DND-41 (cell line): ENCODE data around the gene KSR1.

Experiments
- ATAC-seq: fragments of 200-7000 bp; cut with Tn5 transposase; 3 replicates; pipeline ENCODE4 v1.9.1; 2021; ENCODE audit warnings: low read depth; ENCODE audit not compliant: insufficient read depth
- DNase-seq: peaks from one replicate; pipeline ENCODE4 v3.0.0-alpha.2; 2020
- H2AFZ ChIP-seq: 2 replicates; pipeline ENCODE4 v1.6.0; 2012; ENCODE audit warnings: low read depth, low read length
- H3K27ac ChIP-seq: 2 replicates; pipeline ENCODE4 v1.5.1; 2012; ENCODE audit warnings: low read length, inconsistent platforms
- H3K27me3 ChIP-seq: fragments of 200-600 bp; sonication (generic); 2 replicates; pipeline ENCODE4 v1.6.0; 2012; ENCODE audit warnings: low read length, mild to moderate bottlenecking, inconsistent platforms; ENCODE audit not compliant: insufficient read depth, poor library complexity
- H3K36me3 ChIP-seq: 2 replicates; pipeline ENCODE4 v1.5.1; 2012; ENCODE audit warnings: low read length, inconsistent platforms; ENCODE audit not compliant: insufficient read depth
- H3K4me1 ChIP-seq: 2 replicates; pipeline ENCODE4 v1.5.1; 2012; ENCODE audit warnings: mild to moderate bottlenecking, low read length; ENCODE audit not compliant: insufficient read depth
- H3K4me2 ChIP-seq: 2 replicates; pipeline ENCODE4 v1.6.0; 2012; ENCODE audit warnings: mild to moderate bottlenecking, moderate library complexity, low read length, inconsistent platforms; ENCODE audit not compliant: insufficient read depth
- H3K4me3 ChIP-seq, 2 experiments: fragments of 200-600 bp in 1 of 2; shearing (Covaris generic) in 1 of 2; 2 replicates each; pipeline ENCODE4 v1.5.1; 2012 to 2016; ENCODE audit warnings: inconsistent platforms in 2 of 2, low read length in 2 of 2, mild to moderate bottlenecking in 2 of 2, low read depth in 1 of 2, moderate library complexity in 1 of 2
- H3K79me2 ChIP-seq: 2 replicates; pipeline ENCODE4 v1.6.0; 2012; ENCODE audit warnings: low read length, inconsistent platforms; ENCODE audit not compliant: insufficient read depth
- H3K9ac ChIP-seq: 2 replicates; pipeline ENCODE4 v1.6.0; 2012; ENCODE audit warnings: low read depth, mild to moderate bottlenecking, inconsistent platforms, low read length, moderate library complexity
- H3K9me3 ChIP-seq: 2 replicates; pipeline ENCODE4 v1.5.1; 2012; ENCODE audit warnings: low read length, moderate library complexity, mild to moderate bottlenecking, inconsistent platforms; ENCODE audit not compliant: insufficient read depth, severe bottlenecking
- H4K20me1 ChIP-seq: 2 replicates; pipeline ENCODE4 v1.6.0; 2012; ENCODE audit warnings: low read length; ENCODE audit not compliant: insufficient read depth
- EZH2 ChIP-seq: IDR thresholded peaks from 3 replicates; pipeline ENCODE4 v1.6.1; 2012; ENCODE audit warnings: borderline replicate concordance, low read depth, mild to moderate bottlenecking, moderate library complexity, low read length, inconsistent platforms; ENCODE audit not compliant: severe bottlenecking
- TF ChIP-seq, protein P1 (sequence below): IDR thresholded peaks from 2 replicates; pipeline ENCODE4 v1.5.1; 2012; ENCODE audit warnings: borderline replicate concordance, low read length, moderate library complexity, mild to moderate bottlenecking; ENCODE audit not compliant: poor library complexity, severe bottlenecking; ENCODE audit errors: extremely low read depth

Gene KSR1

DNA sequence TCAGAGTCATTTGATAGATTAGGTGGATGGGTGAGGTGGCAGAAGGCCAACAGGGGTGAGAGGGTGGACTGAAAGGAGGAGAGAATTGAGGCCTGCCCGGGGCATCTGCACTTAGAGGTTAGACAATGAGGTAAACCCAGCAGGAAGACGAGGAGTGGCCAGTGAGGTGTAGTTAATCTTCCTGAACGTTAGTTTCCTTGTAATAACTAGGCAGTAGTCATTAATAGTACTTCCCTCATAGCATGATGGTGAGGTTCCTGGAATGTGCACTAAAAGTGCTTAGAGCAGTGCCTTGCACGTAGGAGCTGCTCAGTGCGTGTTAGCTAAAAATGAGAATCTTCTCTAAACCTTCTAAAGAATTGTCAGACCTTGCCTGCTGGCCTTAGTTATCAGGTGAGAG, 13.5 kb upstream of the KSR1 start:
- no peaks in the 10 kb centered on the region for H3K9me3 ChIP-seq
- no peak for TF ChIP-seq EZH2
- TF ChIP-seq, protein P1, sequence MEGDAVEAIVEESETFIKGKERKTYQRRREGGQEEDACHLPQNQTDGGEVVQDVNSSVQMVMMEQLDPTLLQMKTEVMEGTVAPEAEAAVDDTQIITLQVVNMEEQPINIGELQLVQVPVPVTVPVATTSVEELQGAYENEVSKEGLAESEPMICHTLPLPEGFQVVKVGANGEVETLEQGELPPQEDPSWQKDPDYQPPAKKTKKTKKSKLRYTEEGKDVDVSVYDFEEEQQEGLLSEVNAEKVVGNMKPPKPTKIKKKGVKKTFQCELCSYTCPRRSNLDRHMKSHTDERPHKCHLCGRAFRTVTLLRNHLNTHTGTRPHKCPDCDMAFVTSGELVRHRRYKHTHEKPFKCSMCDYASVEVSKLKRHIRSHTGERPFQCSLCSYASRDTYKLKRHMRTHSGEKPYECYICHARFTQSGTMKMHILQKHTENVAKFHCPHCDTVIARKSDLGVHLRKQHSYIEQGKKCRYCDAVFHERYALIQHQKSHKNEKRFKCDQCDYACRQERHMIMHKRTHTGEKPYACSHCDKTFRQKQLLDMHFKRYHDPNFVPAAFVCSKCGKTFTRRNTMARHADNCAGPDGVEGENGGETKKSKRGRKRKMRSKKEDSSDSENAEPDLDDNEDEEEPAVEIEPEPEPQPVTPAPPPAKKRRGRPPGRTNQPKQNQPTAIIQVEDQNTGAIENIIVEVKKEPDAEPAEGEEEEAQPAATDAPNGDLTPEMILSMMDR: no peak
- DNase-seq (no peak), ATAC-seq (no peak)
- H3K4me2 ChIP-seq: no peak overlapping the region
- no peaks in the 10 kb centered on the region for H3K4me1 ChIP-seq
- H2AFZ ChIP-seq: no peak overlapping the region
- no peak overlapping the region for H3K27ac ChIP-seq
- no peaks in the 10 kb centered on the region for H3K27me3 ChIP-seq
- H3K9ac ChIP-seq: no peak overlapping the region
- H3K79me2 ChIP-seq: no peaks in the 10 kb centered on the region
- H4K20me1 ChIP-seq: no peaks in the 10 kb centered on the region
- H3K36me3 ChIP-seq: no peaks in the 10 kb centered on the region
- H3K4me3 ChIP-seq: no peak overlapping the region

DNA sequence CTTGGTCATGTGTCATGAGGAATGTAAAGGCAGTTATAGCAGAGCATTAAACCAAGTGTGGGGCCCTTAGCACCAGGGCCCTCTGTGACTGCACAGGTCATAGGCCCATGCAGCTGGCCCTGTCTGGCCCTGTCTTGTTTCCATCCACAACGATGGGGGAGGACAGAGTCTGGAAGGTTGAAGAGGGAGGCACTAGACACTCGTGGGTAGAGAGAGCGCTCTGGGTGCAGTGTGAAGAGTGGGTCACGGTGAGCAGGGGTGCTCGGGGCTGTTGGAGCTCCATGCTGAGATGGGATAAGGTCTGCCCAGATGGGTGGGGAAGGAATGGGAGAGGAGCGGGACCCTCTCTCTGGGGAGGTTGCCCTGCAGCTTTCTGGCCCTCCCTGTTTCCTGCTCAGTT, 12.8 kb upstream of the KSR1 start:
- Histone ChIP-seq H3K9ac (no peak overlapping the region), H3K4me1 (no peaks in the 10 kb centered on the region), H3K27me3 (no peaks in the 10 kb centered on the region), H3K79me2 (no peaks in the 10 kb centered on the region), H3K27ac (no peak overlapping the region), H3K4me2 (no peak overlapping the region), H3K9me3 (no peaks in the 10 kb centered on the region), H2AFZ (no peak overlapping the region), H4K20me1 (no peaks in the 10 kb centered on the region), H3K4me3 (no peak overlapping the region), H3K36me3 (no peaks in the 10 kb centered on the region)
- TF ChIP-seq EZH2: no peak
- TF ChIP-seq, protein P1: no peak
- DNase-seq (no peak), ATAC-seq (no peak)

DNA sequence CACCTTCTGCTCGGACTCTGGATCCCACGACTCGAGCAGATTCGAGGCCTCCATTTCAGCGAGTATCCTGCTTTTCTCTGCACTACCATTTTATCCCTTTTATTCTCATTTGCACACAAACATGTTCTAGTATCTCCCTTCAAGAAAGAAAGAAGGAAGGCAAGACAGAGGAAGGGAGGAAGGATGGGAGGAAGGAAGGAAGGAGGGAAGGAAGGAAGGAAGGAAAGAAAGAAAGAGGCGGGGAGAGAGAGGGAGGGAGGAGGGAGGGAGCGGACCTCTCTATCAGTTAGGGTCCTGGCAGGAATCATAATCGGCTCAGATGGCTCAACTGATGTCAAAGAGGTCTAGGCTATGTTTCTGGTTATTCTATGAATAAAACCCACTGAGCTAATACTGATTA, 10.3 kb upstream of the KSR1 start:
- H3K4me2 ChIP-seq: no peak overlapping the region
- ATAC-seq: no peak
- no peaks in the 10 kb centered on the region for H3K4me1 ChIP-seq
- H3K9me3 ChIP-seq: no peaks in the 10 kb centered on the region
- TF ChIP-seq, protein P1: no peak
- no peak for TF ChIP-seq EZH2
- H3K27me3 ChIP-seq: peaks cover 11% of the 10 kb centered on the region
- H3K9ac ChIP-seq: no peak overlapping the region
- no peaks in the 10 kb centered on the region for H3K79me2 ChIP-seq
- no peaks in the 10 kb centered on the region for H3K36me3 ChIP-seq
- no peak overlapping the region for H3K27ac ChIP-seq
- no peak overlapping the region for H3K4me3 ChIP-seq
- DNase-seq: no peak
- no peak overlapping the region for H2AFZ ChIP-seq
- no peaks in the 10 kb centered on the region for H4K20me1 ChIP-seq
